Activated T-helper 2 cell treated with anti-CD3 and anti-CD28 coated beads, Interferon-gamma antibody, Interleukin-2, Interleukin-4, amounts not matched to agents 10 μg/mL and 5 μg/mL and 100 μg/mL, durations not matched to agents 14 hours and 24 hours and 36 hours (primary cell): ENCODE measurements around the gene KRTAP5-6. TPM values are rescaled to one million over a fixed set of nuclear protein-coding genes. Genes with fewer than 3 reads are reported as not detected.
"Not testable (repeated sequence)": the region's sequence is repeated elsewhere in the genome, so short reads cannot be mapped to it uniquely, and the experiment has no call there.

Source experiments
- DNase-seq: peaks from one replicate; pipeline ENCODE4 v3.0.0; 2021; ENCODE audit warnings: low spot score
- H3K27ac Mint-ChIP-seq: one replicate; pipeline ENCODE4 v1.8.0; 2021; ENCODE audit warnings: mixed read lengths
- H3K27me3 Mint-ChIP-seq: one replicate; pipeline ENCODE4 v1.8.0; 2021; ENCODE audit warnings: low read depth, mixed read lengths
- H3K36me3 Mint-ChIP-seq: one replicate; pipeline ENCODE4 v1.8.0; 2021; ENCODE audit warnings: low read depth, mixed read lengths
- H3K4me1 Mint-ChIP-seq: one replicate; pipeline ENCODE4 v1.8.0; 2021; ENCODE audit warnings: low read depth, mixed read lengths
- H3K4me3 Mint-ChIP-seq: one replicate; pipeline ENCODE4 v1.8.0; 2021; ENCODE audit warnings: low read depth, mild to moderate bottlenecking, moderate library complexity, mixed read lengths
- H3K9me3 Mint-ChIP-seq: one replicate; pipeline ENCODE4 v1.8.0; 2021; ENCODE audit warnings: mixed read lengths
- intact Hi-C: fragments of 100-400 bp; cut with micrococcal nuclease; formaldehyde crosslinking; loops from one replicate; pipeline ENCODE4 v1.15.1; 2023
- total RNA-seq: library from RNA; stranded (reverse); gene quantifications from 2 replicates; pipeline ENCODE4 v1.2.3, GENCODE V29; 2022

The KRTAP5-6 gene
- total RNA-seq, 1 donor from 2014 or later, result not detected

GRCh38 chr11:1654388-1655167, 42.4 kb upstream of the KRTAP5-6 start:
- DNase-seq, result no peak
- Mint-ChIP-seq H3K4me3 (no peak overlapping the region), H3K27ac (no peak overlapping the region), H3K9me3 (no peaks in the 10 kb centered on the region), H3K27me3 (peaks cover 13% of the 10 kb centered on the region), H3K36me3 (no peaks in the 10 kb centered on the region), H3K4me1 (peaks cover 4% of the 10 kb centered on the region)
- intact Hi-C loops, result loop anchor here (5.0 kb wide), 1 partner anchor 38 kb away; no protein-coding TSS in a partner anchor

GRCh38 chr11:1655168-1656060, 41.6 kb upstream of the KRTAP5-6 start:
- no peak overlapping the region for H3K27ac Mint-ChIP-seq
- no peaks in the 10 kb centered on the region for H3K36me3 Mint-ChIP-seq
- H3K4me3 Mint-ChIP-seq, result no peak overlapping the region
- no peak for DNase-seq
- no peaks in the 10 kb centered on the region for H3K9me3 Mint-ChIP-seq
- H3K27me3 Mint-ChIP-seq, result peaks cover 21% of the 10 kb centered on the region
- peaks cover 7% of the 10 kb centered on the region for H3K4me1 Mint-ChIP-seq
- intact Hi-C loops, result no loop called here

GRCh38 chr11:1656061-1656441, 40.9 kb upstream of the KRTAP5-6 start:
- H3K27me3 Mint-ChIP-seq, result peaks cover 21% of the 10 kb centered on the region
- no peaks in the 10 kb centered on the region for H3K9me3 Mint-ChIP-seq
- no peak overlapping the region for H3K4me3 Mint-ChIP-seq
- no peaks in the 10 kb centered on the region for H3K36me3 Mint-ChIP-seq
- no peak overlapping the region for H3K27ac Mint-ChIP-seq
- DNase-seq, result no peak
- intact Hi-C loops, result no loop called here
- H3K4me1 Mint-ChIP-seq, result peaks cover 7% of the 10 kb centered on the region

- Mint-ChIP-seq H3K36me3 (no peaks in the 10 kb centered on the region), H3K4me3 (no peak overlapping the region), H3K4me1 (peaks cover 7% of the 10 kb centered on the region), H3K9me3 (no peaks in the 10 kb centered on the region), H3K27ac (no peak overlapping the region), H3K27me3 (peaks cover 19% of the 10 kb centered on the region)
- intact Hi-C loops, result no loop called here
- no peak for DNase-seq
Observed at GRCh38 chr11:1656670-1657069, 40.3 kb upstream of the KRTAP5-6 start.

GRCh38 chr11:1659506-1659905, 37.5 kb upstream of the KRTAP5-6 start:
- H3K36me3 Mint-ChIP-seq, result no peaks in the 10 kb centered on the region
- H3K9me3 Mint-ChIP-seq, result no peaks in the 10 kb centered on the region
- H3K4me1 Mint-ChIP-seq, result peaks cover 7% of the 10 kb centered on the region
- no peak for DNase-seq
- no peak overlapping the region for H3K27ac Mint-ChIP-seq
- no peak overlapping the region for H3K4me3 Mint-ChIP-seq
- H3K27me3 Mint-ChIP-seq, result peaks cover 19% of the 10 kb centered on the region
- intact Hi-C loops, result no loop called here

- H3K36me3 Mint-ChIP-seq, result no peaks in the 10 kb centered on the region
- H3K27ac Mint-ChIP-seq, result no peak overlapping the region
- no peaks in the 10 kb centered on the region for H3K9me3 Mint-ChIP-seq
- H3K4me1 Mint-ChIP-seq, result peaks cover 7% of the 10 kb centered on the region
- peaks cover 18% of the 10 kb centered on the region for H3K27me3 Mint-ChIP-seq
- no peak for DNase-seq
- no peak overlapping the region for H3K4me3 Mint-ChIP-seq
- intact Hi-C loops, result no loop called here
Observed at GRCh38 chr11:1660111-1660867, 36.7 kb upstream of the KRTAP5-6 start.

GRCh38 chr11:1661454-1662269, 35.3 kb upstream of the KRTAP5-6 start:
- H3K36me3 Mint-ChIP-seq, H3K4me3 Mint-ChIP-seq, H3K27ac Mint-ChIP-seq, H3K9me3 Mint-ChIP-seq, H3K4me1 Mint-ChIP-seq, intact Hi-C loops, DNase-seq: not testable (repeated sequence)
- peaks cover 18% of the 10 kb centered on the region for H3K27me3 Mint-ChIP-seq

GRCh38 chr11:1662699-1663283, 34.2 kb upstream of the KRTAP5-6 start:
- H3K27ac Mint-ChIP-seq, H3K4me1 Mint-ChIP-seq, H3K9me3 Mint-ChIP-seq, H3K4me3 Mint-ChIP-seq, H3K36me3 Mint-ChIP-seq, DNase-seq, intact Hi-C loops: not testable (repeated sequence)
- peaks cover 19% of the 10 kb centered on the region for H3K27me3 Mint-ChIP-seq

GRCh38 chr11:1665313-1665712, 31.7 kb upstream of the KRTAP5-6 start:
- Mint-ChIP-seq H3K9me3 (peaks cover 1% of the 10 kb centered on the region), H3K4me3 (no peak overlapping the region), H3K27me3 (peaks cover 23% of the 10 kb centered on the region), H3K36me3 (no peaks in the 10 kb centered on the region), H3K27ac (no peak overlapping the region), H3K4me1 (no peaks in the 10 kb centered on the region)
- intact Hi-C loops, result no loop called here
- no peak for DNase-seq

GRCh38 chr11:1667121-1667850, 29.7 kb upstream of the KRTAP5-6 start:
- peaks cover 23% of the 10 kb centered on the region for H3K27me3 Mint-ChIP-seq
- no peaks in the 10 kb centered on the region for H3K4me1 Mint-ChIP-seq
- H3K9me3 Mint-ChIP-seq, result peaks cover 7% of the 10 kb centered on the region
- intact Hi-C loops, result no loop called here
- no peak overlapping the region for H3K4me3 Mint-ChIP-seq
- DNase-seq, result no peak
- H3K36me3 Mint-ChIP-seq, result no peaks in the 10 kb centered on the region
- H3K27ac Mint-ChIP-seq, result no peak overlapping the region

- H3K27ac Mint-ChIP-seq, result no peak overlapping the region
- H3K36me3 Mint-ChIP-seq, result no peaks in the 10 kb centered on the region
- H3K4me1 Mint-ChIP-seq, result no peaks in the 10 kb centered on the region
- no peak for DNase-seq
- intact Hi-C loops, result no loop called here
- H3K27me3 Mint-ChIP-seq, result peaks cover 21% of the 10 kb centered on the region
- no peak overlapping the region for H3K4me3 Mint-ChIP-seq
- H3K9me3 Mint-ChIP-seq, result peaks cover 7% of the 10 kb centered on the region
Observed at GRCh38 chr11:1667906-1668305, 29.1 kb upstream of the KRTAP5-6 start.
